Testis (tissue), 2 donors: ENCODE results near the gene MTCL1.

Experiments used
- CTCF ChIP-seq, 3 experiments: fragments of 450-650 bp in 2 of 3; fragments of 200-600 bp in 1 of 3; sonication (generic) in 1 of 3; IDR thresholded peaks; one replicate each; pipeline ENCODE4 v1.5.1; 2016 to 2019; ENCODE audit warnings: antibody characterized with exemption in 3 of 3, mild to moderate bottlenecking in 2 of 3, moderate library complexity in 1 of 3
- POLR2A ChIP-seq: fragments of 450-650 bp; IDR thresholded peaks from one replicate; pipeline ENCODE4 v1.6.1; 2017; ENCODE audit warnings: antibody characterized with exemption, mild to moderate bottlenecking, moderate library complexity

- no peak for TF ChIP-seq POLR2A
- no peak for TF ChIP-seq CTCF (IDR thresholded peaks at IDR 0.05)
Measured at GRCh38 chr18:8866679-8867078, 161.3 kb downstream of the MTCL1 start.
